K562 (cell line): ENCODE data around the gene TRNT1. TPM values are rescaled to one million over a fixed set of nuclear protein-coding genes. Genes with fewer than 3 reads are reported as not detected.

Experiments used
- GTF2F1 ChIP-seq: IDR thresholded peaks from 2 replicates; pipeline ENCODE4 v1.6.1; 2011; ENCODE audit warnings: low read depth, low read length, improper control_type of control experiment
- HEY1 ChIP-seq: fragments of 250-450 bp; sonication (Bioruptor Pico); IDR thresholded peaks from 2 replicates; pipeline ENCODE4 v1.5.0; 2020; ENCODE audit warnings: mild to moderate bottlenecking, moderate library complexity, borderline replicate concordance
- NCOA4 ChIP-seq: fragments of 450-650 bp; IDR thresholded peaks from 2 replicates; pipeline ENCODE4 v1.6.1; 2018; ENCODE audit warnings: mild to moderate bottlenecking; ENCODE audit not compliant: partially characterized antibody
- SMARCA4 ChIP-seq: fragments of 450-650 bp; IDR thresholded peaks from 2 replicates; pipeline ENCODE4 v1.6.1; 2016
- TBP ChIP-seq: optimal IDR thresholded peaks from 2 replicates; pipeline ENCODE3; 2011; ENCODE audit warnings: low read depth, low read length, improper control_type of control experiment
- TFAM ChIP-seq: fragments of 250-450 bp; sonication (Bioruptor Pico); conservative IDR thresholded peaks from 2 replicates; pipeline ENCODE4 v1.5.0; 2021; ENCODE audit warnings: mild to moderate bottlenecking, moderate library complexity
- U2AF1 ChIP-seq: fragments of 200-400 bp; formaldehyde crosslinking; optimal IDR thresholded peaks from 2 replicates; pipeline ENCODE3; 2017; ENCODE audit warnings: mild to moderate bottlenecking, low read depth, low read length, moderate library complexity
- ZNF347 ChIP-seq: fragments of 450-650 bp; formaldehyde crosslinking; IDR thresholded peaks from 2 replicates; pipeline ENCODE4 v1.4.0; 2020; ENCODE audit warnings: low read depth, mild to moderate bottlenecking, moderate library complexity
- ZNF717 ChIP-seq: fragments of 250-450 bp; sonication (Bioruptor Pico); IDR thresholded peaks from 2 replicates; pipeline ENCODE4 v1.5.0; 2021
- polyA plus RNA-seq, 8 experiments: library from polyadenylated mRNA; depleted of rRNA in 4 of 8; stranded (reverse) in 5 of 8; unstranded in 3 of 8; fragments of >200 nt; fragmentation: Nextera tagmentation in 2 of 8; fragmentation: Illumina TruSeq in 1 of 8; extraction: Ambion mirVana in 2 of 8; extraction: Trizol in 1 of 8; gene quantifications; 2 replicates each; pipeline versions ENCODE4 v1.2.1 to v1.2.3, GENCODE V29; 2011 to 2014; ENCODE audit warnings: inconsistent platforms in 1 of 8, missing spikeins in 1 of 8
- total RNA-seq, 7 experiments: library from RNA; depleted of rRNA in 6 of 7; stranded (reverse); fragments of >200 nt in 6 of 7; fragmentation: Illumina TruSeq in 2 of 7; extraction: Trizol in 2 of 7; gene quantifications; 2 replicates each; pipeline versions ENCODE4 v1.2.1 to v1.2.3, GENCODE V29; 2011 to 2021; ENCODE audit warnings: low replicate concordance in 1 of 7
- TF ChIP-seq, protein P1 (sequence below): fragments of 450-650 bp; formaldehyde crosslinking; IDR thresholded peaks from 2 replicates; pipeline ENCODE4 v1.4.0; 2020; ENCODE audit warnings: mild to moderate bottlenecking, mixed read lengths
- TF ChIP-seq, protein P2 (sequence below): fragments of 250-450 bp; sonication (Bioruptor Pico); IDR thresholded peaks from 2 replicates; pipeline ENCODE4 v1.5.0; 2020; ENCODE audit warnings: mild to moderate bottlenecking
- TF ChIP-seq, protein P3 (sequence below), 2 experiments: fragments of 450-650 bp; IDR thresholded peaks; 2 replicates each; pipeline ENCODE4 v1.6.1; 2016; ENCODE audit warnings: mild to moderate bottlenecking in 2 of 2, borderline replicate concordance in 1 of 2, low read depth in 1 of 2, moderate library complexity in 1 of 2
- TF ChIP-seq, protein P4 (sequence below): fragments of 450-650 bp; formaldehyde crosslinking; IDR thresholded peaks from 2 replicates; pipeline ENCODE4 v1.4.0; 2020; ENCODE audit warnings: mild to moderate bottlenecking, moderate library complexity
- TF ChIP-seq, protein P5 (sequence below): sonication (generic); formaldehyde crosslinking; IDR thresholded peaks from 2 replicates; pipeline ENCODE4 v1.9.0; 2022; ENCODE audit warnings: mild to moderate bottlenecking, missing genetic modification reagents

Gene TRNT1
- total and polyA plus RNA-seq, 9 of the 15 experiments (the other 6 are each of a cell fraction or from before 2014, with no cell fraction given) = 38.1 to 58.2 (median 47.4) TPM

GRCh38 chr3:3189102-3189727 lies 62.5 kb downstream of the TRNT1 start (continued):
- TF ChIP-seq, protein P1, sequence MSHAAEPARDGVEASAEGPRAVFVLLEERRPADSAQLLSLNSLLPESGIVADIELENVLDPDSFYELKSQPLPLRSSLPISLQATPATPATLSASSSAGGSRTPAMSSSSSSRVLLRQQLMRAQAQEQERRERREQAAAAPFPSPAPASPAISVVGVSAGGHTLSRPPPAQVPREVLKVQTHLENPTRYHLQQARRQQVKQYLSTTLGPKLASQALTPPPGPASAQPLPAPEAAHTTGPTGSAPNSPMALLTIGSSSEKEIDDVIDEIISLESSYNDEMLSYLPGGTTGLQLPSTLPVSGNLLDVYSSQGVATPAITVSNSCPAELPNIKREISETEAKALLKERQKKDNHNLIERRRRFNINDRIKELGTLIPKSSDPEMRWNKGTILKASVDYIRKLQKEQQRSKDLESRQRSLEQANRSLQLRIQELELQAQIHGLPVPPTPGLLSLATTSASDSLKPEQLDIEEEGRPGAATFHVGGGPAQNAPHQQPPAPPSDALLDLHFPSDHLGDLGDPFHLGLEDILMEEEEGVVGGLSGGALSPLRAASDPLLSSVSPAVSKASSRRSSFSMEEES (CRISPR knock-in tag) = no peak
- TF ChIP-seq GTF2F1 (no peak), TFAM (CRISPR knock-in tag) (no peak), HEY1 (no peak), ZNF717 (no peak), ZNF347 (CRISPR knock-in tag) (no peak), SMARCA4 (peak; percentile 66), NCOA4 (no peak), TBP (no peak), U2AF1 (no peak)
- TF ChIP-seq, protein P2, sequence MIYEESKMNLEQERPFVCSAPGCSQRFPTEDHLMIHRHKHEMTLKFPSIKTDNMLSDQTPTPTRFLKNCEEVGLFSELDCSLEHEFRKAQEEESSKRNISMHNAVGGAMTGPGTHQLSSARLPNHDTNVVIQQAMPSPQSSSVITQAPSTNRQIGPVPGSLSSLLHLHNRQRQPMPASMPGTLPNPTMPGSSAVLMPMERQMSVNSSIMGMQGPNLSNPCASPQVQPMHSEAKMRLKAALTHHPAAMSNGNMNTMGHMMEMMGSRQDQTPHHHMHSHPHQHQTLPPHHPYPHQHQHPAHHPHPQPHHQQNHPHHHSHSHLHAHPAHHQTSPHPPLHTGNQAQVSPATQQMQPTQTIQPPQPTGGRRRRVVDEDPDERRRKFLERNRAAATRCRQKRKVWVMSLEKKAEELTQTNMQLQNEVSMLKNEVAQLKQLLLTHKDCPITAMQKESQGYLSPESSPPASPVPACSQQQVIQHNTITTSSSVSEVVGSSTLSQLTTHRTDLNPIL (CRISPR knock-in tag) = no peak
- TF ChIP-seq, protein P3, sequence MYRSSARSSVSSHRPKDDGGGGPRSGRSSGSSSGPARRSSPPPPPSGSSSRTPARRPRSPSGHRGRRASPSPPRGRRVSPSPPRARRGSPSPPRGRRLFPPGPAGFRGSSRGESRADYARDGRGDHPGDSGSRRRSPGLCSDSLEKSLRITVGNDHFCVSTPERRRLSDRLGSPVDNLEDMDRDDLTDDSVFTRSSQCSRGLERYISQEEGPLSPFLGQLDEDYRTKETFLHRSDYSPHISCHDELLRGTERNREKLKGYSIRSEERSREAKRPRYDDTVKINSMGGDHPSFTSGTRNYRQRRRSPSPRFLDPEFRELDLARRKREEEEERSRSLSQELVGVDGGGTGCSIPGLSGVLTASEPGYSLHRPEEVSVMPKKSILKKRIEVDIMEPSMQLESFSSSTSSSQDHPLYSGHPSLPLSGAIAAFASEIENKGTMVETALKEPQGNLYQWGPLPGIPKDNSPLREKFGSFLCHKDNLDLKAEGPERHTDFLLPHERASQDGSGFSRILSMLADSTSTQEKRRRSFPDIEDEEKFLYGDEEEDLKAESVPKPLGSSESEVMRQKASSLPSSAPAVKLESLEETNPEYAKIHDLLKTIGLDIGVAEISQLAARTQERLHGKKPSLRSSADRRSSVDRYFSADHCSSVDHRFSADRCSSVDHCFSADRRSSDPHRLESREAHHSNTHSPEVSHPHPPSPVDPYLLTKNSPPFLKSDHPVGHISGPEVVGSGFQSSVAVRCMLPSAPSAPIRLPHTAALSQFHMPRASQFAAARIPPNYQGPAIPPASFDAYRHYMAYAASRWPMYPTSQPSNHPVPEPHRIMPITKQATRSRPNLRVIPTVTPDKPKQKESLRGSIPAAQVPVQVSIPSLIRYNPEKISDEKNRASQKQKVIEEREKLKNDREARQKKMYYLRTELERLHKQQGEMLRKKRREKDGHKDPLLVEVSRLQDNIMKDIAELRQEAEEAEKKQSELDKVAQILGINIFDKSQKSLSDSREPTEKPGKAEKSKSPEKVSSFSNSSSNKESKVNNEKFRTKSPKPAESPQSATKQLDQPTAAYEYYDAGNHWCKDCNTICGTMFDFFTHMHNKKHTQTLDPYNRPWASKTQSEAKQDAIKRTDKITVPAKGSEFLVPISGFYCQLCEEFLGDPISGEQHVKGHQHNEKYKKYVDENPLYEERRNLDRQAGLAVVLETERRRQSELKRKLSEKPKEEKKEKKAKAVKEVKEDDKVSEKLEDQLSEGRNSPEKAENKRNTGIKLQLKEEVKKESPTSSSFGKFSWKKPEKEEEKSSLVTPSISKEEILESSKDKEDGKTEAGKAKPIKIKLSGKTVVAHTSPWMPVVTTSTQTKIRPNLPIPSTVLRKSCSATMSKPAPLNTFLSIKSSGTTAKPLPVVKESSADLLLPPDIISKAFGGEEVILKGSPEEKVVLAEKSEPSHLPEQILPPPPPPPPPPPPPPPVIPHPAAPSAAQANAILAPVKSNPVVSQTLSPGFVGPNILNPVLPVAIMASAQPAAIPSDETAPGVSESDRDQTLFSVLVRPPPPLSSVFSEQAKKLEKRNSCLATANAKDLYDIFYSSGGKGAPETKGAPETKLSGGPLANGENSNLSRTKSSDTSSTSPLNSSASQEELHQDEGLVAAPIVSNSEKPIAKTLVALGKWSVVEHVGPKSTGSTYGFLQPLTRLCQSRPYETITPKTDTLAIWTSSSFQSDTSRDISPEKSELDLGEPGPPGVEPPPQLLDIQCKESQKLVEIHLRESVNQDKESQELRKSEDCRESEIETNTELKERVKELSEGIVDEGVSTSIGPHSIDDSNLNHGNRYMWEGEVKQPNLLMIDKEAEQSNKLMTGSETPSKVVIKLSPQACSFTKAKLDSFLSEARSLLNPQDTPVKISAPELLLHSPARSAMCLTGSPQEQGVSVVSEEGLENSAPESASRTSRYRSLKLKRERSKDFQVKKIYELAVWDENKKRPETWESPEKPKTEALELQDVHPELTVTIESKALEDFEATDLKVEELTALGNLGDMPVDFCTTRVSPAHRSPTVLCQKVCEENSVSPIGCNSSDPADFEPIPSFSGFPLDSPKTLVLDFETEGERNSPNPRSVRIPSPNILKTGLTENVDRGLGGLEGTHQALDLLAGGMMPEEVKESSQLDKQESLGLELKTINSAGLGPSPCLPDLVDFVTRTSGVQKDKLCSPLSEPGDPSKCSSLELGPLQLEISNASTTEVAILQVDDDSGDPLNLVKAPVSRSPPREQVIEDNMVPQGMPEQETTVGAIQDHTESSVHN (IDR thresholded peaks at IDR 0.05; ENCODE audit: borderline replicate concordance in 1 of 2, low read depth in 1 of 2) = 0 out of 4 replicates have a peak, but pooled peaks of 1 of the 2 experiments have one; percentile 52
- TF ChIP-seq, protein P4, sequence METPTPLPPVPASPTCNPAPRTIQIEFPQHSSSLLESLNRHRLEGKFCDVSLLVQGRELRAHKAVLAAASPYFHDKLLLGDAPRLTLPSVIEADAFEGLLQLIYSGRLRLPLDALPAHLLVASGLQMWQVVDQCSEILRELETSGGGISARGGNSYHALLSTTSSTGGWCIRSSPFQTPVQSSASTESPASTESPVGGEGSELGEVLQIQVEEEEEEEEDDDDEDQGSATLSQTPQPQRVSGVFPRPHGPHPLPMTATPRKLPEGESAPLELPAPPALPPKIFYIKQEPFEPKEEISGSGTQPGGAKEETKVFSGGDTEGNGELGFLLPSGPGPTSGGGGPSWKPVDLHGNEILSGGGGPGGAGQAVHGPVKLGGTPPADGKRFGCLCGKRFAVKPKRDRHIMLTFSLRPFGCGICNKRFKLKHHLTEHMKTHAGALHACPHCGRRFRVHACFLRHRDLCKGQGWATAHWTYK (CRISPR knock-in tag) = no peak
- TF ChIP-seq, protein P5, sequence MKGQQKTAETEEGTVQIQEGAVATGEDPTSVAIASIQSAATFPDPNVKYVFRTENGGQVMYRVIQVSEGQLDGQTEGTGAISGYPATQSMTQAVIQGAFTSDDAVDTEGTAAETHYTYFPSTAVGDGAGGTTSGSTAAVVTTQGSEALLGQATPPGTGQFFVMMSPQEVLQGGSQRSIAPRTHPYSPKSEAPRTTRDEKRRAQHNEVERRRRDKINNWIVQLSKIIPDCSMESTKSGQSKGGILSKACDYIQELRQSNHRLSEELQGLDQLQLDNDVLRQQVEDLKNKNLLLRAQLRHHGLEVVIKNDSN (CRISPR knock-in tag) = no peak
